ENCODE measurements around the gene SGCD. TPM values are rescaled to one million over a fixed set of nuclear protein-coding genes. Genes with fewer than 3 reads are reported as not detected.

Gene SGCD
- total and polyA plus RNA-seq, 9 of the 15 experiments (the other 6 are each of a cell fraction or from before 2014, with no cell fraction given) = not detected

- no peaks in the 10 kb centered on the region for H3K9me3 ChIP-seq (replicated peaks; ENCODE audit: control insufficient read depth, insufficient read depth, low read depth, low read length)
- no peaks in the 10 kb centered on the region for H3K36me3 ChIP-seq (ENCODE audit: control insufficient read depth, insufficient read depth, low read length)
- in situ Hi-C loops (cut with MboI) = no loop called here
- H3K4me3 ChIP-seq = no peak overlapping the region
- no peak for DNase-seq (ENCODE audit: extremely low read depth in 1 of 4, low spot score in 3 of 4)
- no peak overlapping the region for H2AFZ ChIP-seq (ENCODE audit: low read depth, low read length)
- H3K27me3 ChIP-seq (ENCODE audit: control insufficient read depth in 2 of 2, insufficient read depth in 2 of 2, low read length in 2 of 2) = no peaks in the 10 kb centered on the region
- H3K4me2 ChIP-seq (ENCODE audit: insufficient read depth, low read length) = no peak overlapping the region
- no peaks in the 10 kb centered on the region for H3K79me2 ChIP-seq (ENCODE audit: control insufficient read depth, insufficient read depth, low read length)
- TF ChIP-seq, protein P1, sequence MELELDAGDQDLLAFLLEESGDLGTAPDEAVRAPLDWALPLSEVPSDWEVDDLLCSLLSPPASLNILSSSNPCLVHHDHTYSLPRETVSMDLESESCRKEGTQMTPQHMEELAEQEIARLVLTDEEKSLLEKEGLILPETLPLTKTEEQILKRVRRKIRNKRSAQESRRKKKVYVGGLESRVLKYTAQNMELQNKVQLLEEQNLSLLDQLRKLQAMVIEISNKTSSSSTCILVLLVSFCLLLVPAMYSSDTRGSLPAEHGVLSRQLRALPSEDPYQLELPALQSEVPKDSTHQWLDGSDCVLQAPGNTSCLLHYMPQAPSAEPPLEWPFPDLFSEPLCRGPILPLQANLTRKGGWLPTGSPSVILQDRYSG (tag; conservative IDR thresholded peaks at IDR 0.05; ENCODE audit: low read depth) = no peak
- TF ChIP-seq HBP1 (CRISPR knock-in tag; IDR thresholded peaks at IDR 0.05) (no peak), FOS (IDR thresholded peaks at IDR 0.05; ENCODE audit: extremely low read depth, insufficient read length) (no peak)
- no peaks in the 10 kb centered on the region for H3K9me1 ChIP-seq (ENCODE audit: control insufficient read depth, insufficient read depth, low read length)
- FAIRE-seq = no peak
- BruUV-seq (replicated peaks) = no TSS peak
- H3K9ac ChIP-seq (ENCODE audit: insufficient read depth in 1 of 2, low read depth in 2 of 2, low read length in 2 of 2) = no peak overlapping the region
- ATAC-seq = no peak
- no peak overlapping the region for H3K27ac ChIP-seq (ENCODE audit: extremely low read depth, low read depth, low read length)
- ChIA-PET POLR2A (no interaction called here), CTCF (ENCODE audit: low intra/inter-chr PET ratio) (no interaction called here)
- intact Hi-C loops (cut with micrococcal nuclease) = no loop called here
- H4K20me1 ChIP-seq (replicated peaks; ENCODE audit: control insufficient read depth, insufficient read depth, low read length) = no peaks in the 10 kb centered on the region
- H3K4me1 ChIP-seq (replicated peaks in 1 of 2; ENCODE audit: control insufficient read depth in 2 of 2, insufficient read depth in 2 of 2, low read length in 2 of 2) = no peaks in the 10 kb centered on the region
These were observed 133.5 kb downstream of the SGCD start for GRCh38 chr5:156460471-156460870.

DNA sequence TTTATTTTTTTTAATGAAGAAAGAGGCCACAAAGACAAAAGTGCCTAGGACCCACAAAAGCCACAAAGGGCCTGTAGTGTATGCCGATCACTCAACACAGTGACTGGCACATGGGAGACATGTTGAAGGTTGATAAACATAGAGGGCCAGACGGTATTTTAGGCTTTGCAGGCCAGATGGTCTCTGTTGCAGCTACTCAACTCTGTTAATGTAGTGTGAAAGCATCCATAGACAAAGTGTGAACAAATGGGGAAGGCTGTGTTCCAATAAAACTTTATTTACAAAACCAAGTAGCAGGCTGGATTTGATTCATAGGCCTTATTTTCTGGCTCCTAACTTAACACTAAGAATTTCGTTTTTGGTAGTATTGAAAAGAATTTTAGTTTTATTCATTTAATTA is 139.9 kb downstream of the SGCD start:
- in situ Hi-C loops (cut with MboI) = no loop called here
- intact Hi-C loops (cut with micrococcal nuclease) = no loop called here
- FAIRE-seq = no peak
- no peaks in the 10 kb centered on the region for H3K79me2 ChIP-seq (ENCODE audit: control insufficient read depth, insufficient read depth, low read length)
- ATAC-seq = no peak
- no peaks in the 10 kb centered on the region for H3K9me3 ChIP-seq (replicated peaks; ENCODE audit: control insufficient read depth, insufficient read depth, low read depth, low read length)
- H2AFZ ChIP-seq (ENCODE audit: low read depth, low read length) = no peak overlapping the region
- H3K4me1 ChIP-seq (replicated peaks in 1 of 2; ENCODE audit: control insufficient read depth in 2 of 2, insufficient read depth in 2 of 2, low read length in 2 of 2) = no peaks in the 10 kb centered on the region
- WGBS (ENCODE audit: insufficient coverage, low coverage, missing lambda C conversion rate) = 3% methylated on average over 3 of the region's 3 CpGs
- POLR2A ChIA-PET = no interaction called here
- no peak overlapping the region for H3K4me3 ChIP-seq
- TF ChIP-seq SRSF7 (optimal IDR thresholded peaks at IDR 0.05; ENCODE audit: low read depth, low read length) = no peak
- no peak for TF ChIP-seq NR1H2 (CRISPR knock-in tag; IDR thresholded peaks at IDR 0.05)
- TF ChIP-seq ZNF57 (CRISPR knock-in tag; IDR thresholded peaks at IDR 0.05) = no peak
- TF ChIP-seq MTF1 (CRISPR knock-in tag; IDR thresholded peaks at IDR 0.05; ENCODE audit: borderline replicate concordance) = no peak
- TF ChIP-seq FOXJ2 (tag; IDR thresholded peaks at IDR 0.05) = no peak
- no peak for TF ChIP-seq ZC3H8 (IDR thresholded peaks at IDR 0.05)
- H4K20me1 ChIP-seq (replicated peaks; ENCODE audit: control insufficient read depth, insufficient read depth, low read length) = no peaks in the 10 kb centered on the region
- no peak overlapping the region for H3K9ac ChIP-seq (ENCODE audit: insufficient read depth in 1 of 2, low read depth in 2 of 2, low read length in 2 of 2)
- H3K27me3 ChIP-seq (ENCODE audit: control insufficient read depth in 2 of 2, insufficient read depth in 2 of 2, low read length in 2 of 2) = no peaks in the 10 kb centered on the region
- CTCF ChIA-PET (ENCODE audit: low intra/inter-chr PET ratio) = no interaction called here
- no peak overlapping the region for H3K4me2 ChIP-seq (ENCODE audit: insufficient read depth, low read length)
- no peak overlapping the region for H3K27ac ChIP-seq (ENCODE audit: extremely low read depth, low read depth, low read length)
- no TSS peak for BruUV-seq (replicated peaks)
- H3K9me1 ChIP-seq (ENCODE audit: control insufficient read depth, insufficient read depth, low read length) = no peaks in the 10 kb centered on the region
- DNase-seq (ENCODE audit: extremely low read depth in 1 of 4, low spot score in 3 of 4) = no peak
- no peaks in the 10 kb centered on the region for H3K36me3 ChIP-seq (ENCODE audit: control insufficient read depth, insufficient read depth, low read length)
